HT1080 (cell line): ENCODE data around the gene KNDC1. TPM values are rescaled to one million over a fixed set of nuclear protein-coding genes. Genes with fewer than 3 reads are reported as not detected.
"Not testable (repeated sequence)": the region's sequence is repeated elsewhere in the genome, so short reads cannot be mapped to it uniquely, and the experiment has no call there.

Experiments
- DNase-seq: peaks from one replicate; pipeline ENCODE4 v3.0.0-alpha.2; 2015; ENCODE audit warnings: low read depth
- total RNA-seq: library from RNA; depleted of rRNA; stranded (reverse); fragments of >200 nt; shearing (Covaris generic); gene quantifications from 2 replicates; pipeline ENCODE4 v1.2.3, GENCODE V29; 2014

KNDC1 gene
- total RNA-seq, 1 experiment from 2014 or later, result not detected

GRCh38 chr10:133221331-133221730 is 61.3 kb downstream of the KNDC1 start:
- DNase-seq, result no peak

GRCh38 chr10:133221756-133222155 is 61.7 kb downstream of the KNDC1 start:
- not testable (repeated sequence) for DNase-seq

GRCh38 chr10:133224076-133224475 is 64.1 kb downstream of the KNDC1 start:
- no peak for DNase-seq

GRCh38 chr10:133224756-133225372 is 64.8 kb downstream of the KNDC1 start:
- DNase-seq, result no peak

GRCh38 chr10:133225707-133226191 is 65.7 kb downstream of the KNDC1 start:
- no peak for DNase-seq

- DNase-seq, result no peak
These were observed 66.3 kb downstream of the KNDC1 start for GRCh38 chr10:133226251-133226808.

GRCh38 chr10:133227256-133227655 is 67.2 kb downstream of the KNDC1 start:
- no peak for DNase-seq

- DNase-seq, result no peak
These were observed 69.4 kb downstream of the KNDC1 start for GRCh38 chr10:133229265-133230043.

GRCh38 chr10:133230044-133230361 is 70.0 kb downstream of the KNDC1 start, which contains the start of gene UTF1:
TSS of gene UTF1 (plus strand) at chr10:133230217. CDS start at chr10:133230289, 72 bp downstream.
- no peak for DNase-seq

- no peak for DNase-seq
These were observed 70.6 kb downstream of the KNDC1 start for GRCh38 chr10:133230387-133231195.

GRCh38 chr10:133231244-133231945 is 71.4 kb downstream of the KNDC1 start:
- no peak for DNase-seq

- no peak for DNase-seq
These were observed 72.0 kb downstream of the KNDC1 start for GRCh38 chr10:133231946-133232574.

- DNase-seq, result not testable (repeated sequence)
These were observed 74.8 kb downstream of the KNDC1 start for GRCh38 chr10:133234796-133235195.

GRCh38 chr10:133235265-133235855 is 75.3 kb downstream of the KNDC1 start:
- no peak for DNase-seq

GRCh38 chr10:133235932-133236331 is 75.9 kb downstream of the KNDC1 start:
- DNase-seq, result no peak

GRCh38 chr10:133236401-133237240 is 76.6 kb downstream of the KNDC1 start:
- no peak for DNase-seq

- no peak for DNase-seq
These were observed 77.2 kb downstream of the KNDC1 start for GRCh38 chr10:133237241-133237587.

- no peak for DNase-seq
These were observed 77.8 kb downstream of the KNDC1 start, which contains the start of gene VENTX for GRCh38 chr10:133237588-133238465. TSS of gene VENTX (plus strand) at chr10:133237855. CDS start at chr10:133237915, 60 bp downstream.
